ENCODE results near the gene MATCAP1.
A peak's percentile ranks its signal among the peaks of the same experiment; 100 is the strongest.

The MATCAP1 gene

DNA sequence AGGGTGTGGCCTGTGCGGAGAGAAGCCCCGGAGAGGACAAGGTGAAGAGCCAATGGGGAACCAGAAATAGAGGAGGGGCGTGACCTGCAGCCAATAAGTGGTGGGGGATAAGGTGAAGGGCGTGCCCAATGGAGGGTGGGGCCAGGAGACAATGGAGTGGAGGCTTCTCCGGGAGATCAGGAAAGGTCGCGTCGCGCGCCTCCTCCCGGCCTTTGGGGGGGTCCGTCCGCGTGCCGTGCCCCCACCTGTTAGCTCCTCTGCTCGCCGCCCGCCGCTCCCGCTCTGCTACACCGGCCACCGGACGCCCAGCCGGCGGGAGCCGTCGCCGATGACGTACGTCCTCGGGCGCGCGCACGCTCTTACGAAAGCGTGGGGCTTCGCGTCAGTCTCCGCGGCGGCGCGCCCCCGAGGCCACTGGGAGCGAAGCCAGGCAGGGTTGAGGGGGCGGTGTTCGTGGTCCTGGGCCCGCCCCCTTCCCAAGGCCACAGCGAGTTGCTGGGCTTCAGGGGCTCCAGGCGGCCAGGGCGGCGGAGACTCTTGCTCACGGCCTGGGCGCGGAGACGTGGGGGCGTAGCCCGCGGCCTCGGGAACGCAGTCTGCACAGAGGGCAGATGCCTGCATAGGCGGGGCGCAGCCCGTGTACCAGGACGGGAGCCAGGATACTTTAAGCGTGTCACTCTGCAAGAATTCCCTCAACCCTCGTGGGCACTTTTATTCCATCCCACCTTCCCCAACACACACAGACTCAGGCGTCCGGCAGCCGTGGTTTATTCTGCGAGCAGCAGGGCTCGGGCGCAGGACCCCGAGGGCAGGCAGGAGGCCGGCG is at the start of gene MATCAP1:
TSS of gene MATCAP1 (minus strand) at position 337 of the 826 bp plus-strand sequence. CDS start 3,353 bp downstream, outside the sequence.
- intact Hi-C loops (cut with DNase I): no loop called here
- peak; percentile 88 to 98 (median 95) for DNase-seq

DNA sequence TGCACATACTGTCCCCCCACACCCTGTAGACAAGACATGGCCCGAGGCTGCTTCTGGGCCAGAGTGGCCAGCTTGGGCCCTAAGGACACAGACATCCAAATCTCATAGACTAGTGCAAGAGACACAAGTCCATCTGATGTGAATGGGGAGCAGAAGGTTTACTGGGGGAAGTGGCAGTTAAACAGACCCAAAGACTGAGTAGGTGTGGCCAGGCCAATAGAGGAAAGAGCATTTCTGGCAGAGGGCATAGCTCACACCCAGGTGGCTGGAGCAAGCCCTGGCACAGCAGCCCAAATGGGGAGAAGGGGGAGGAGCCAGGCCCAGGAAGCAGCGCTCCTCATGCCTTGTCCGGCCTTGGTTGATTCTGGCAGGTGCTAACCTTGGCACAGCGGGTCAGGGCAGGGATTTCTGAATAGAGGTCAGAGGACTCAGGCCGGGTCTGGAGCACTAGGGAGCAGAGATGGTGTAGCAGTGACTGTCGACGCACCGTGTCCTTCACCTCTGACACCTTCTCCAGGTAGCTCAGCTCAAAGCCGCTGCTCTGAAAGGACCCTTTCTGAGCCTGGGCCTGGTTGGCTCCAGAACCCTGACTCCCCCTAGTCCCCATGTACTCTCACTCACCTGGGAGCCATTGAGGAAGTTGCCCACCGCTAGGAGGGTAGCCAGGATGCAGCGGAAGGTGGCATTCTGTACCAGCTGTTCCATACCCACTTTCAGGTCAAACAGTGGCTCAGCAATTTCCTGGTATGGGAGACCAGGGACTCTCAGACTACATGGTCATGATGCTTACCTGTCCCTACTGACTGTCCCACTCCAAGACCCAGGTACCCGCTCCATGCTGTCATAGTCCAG is 47.3 kb upstream of the MATCAP1 start:
- intact Hi-C loops (cut with DNase I): no loop called here
- DNase-seq: no peak

DNA sequence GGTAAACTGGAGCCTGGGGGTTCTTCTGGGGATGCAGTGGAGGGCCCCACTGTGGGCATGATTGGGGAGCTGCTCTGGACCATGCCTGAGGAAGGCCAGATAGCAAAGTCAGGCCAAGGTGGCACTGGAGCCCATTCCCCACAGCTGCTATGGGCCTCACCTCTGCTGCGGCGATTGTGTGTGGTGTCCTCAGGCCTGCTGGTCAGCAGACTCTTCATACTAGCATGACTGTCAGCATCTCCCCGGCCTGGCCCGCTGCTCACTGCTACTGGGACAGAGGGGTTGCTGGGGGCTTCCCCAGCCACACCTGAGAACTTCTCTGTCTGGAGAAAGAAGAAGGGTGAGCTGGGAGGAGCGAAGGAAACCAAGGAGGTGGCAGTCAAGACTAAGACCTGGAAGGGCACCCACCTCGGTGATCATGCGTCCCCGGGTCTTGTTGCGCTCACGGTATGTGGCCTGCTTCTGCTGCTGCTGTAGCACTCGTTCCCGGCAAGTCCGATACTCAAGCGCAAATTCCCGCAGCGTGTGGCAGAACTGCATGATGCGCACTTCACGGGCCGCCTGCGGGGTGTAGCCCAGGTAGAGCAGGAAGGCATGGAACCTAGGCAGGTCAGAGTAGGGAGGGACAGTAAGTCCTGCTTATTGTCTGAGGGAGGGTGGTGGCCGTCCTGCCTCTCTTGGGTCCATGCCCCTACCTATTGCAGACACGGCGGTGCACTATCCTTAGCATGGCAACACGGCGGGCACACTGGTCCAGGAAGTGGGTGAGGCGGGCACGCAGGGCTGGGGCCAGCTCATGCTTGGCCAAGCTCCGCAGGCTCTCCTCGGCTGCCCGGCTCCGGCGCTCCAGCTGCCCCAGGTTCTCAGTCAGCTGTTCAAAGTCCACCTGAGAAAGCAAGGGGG is 46.4 kb upstream of the MATCAP1 start:
- intact Hi-C loops (cut with DNase I): loop anchor here (5.0 kb wide), 1 partner anchor 38 kb away; the partner anchor contains the start of genes E2F4 and EXOC3L1
- DNase-seq: no peak

GRCh38 chr16:67228905-67229304 is 45.1 kb upstream of the MATCAP1 start:
- no peak for DNase-seq
- intact Hi-C loops (cut with DNase I): loop anchor here (5.0 kb wide), 1 partner anchor 37 kb away; the partner anchor contains the start of genes E2F4 and EXOC3L1

GRCh38 chr16:67228034-67228785 is 44.4 kb upstream of the MATCAP1 start:
- intact Hi-C loops (cut with DNase I): loop anchor here (5.0 kb wide), 1 partner anchor 36 kb away; the partner anchor contains the start of genes E2F4 and EXOC3L1
- DNase-seq: no peak

- intact Hi-C loops (cut with DNase I): loop anchor here (5.0 kb wide), 1 partner anchor 35 kb away; the partner anchor contains the start of genes E2F4 and EXOC3L1
- no peak for DNase-seq
Measured at GRCh38 chr16:67227567-67227921, 43.8 kb upstream of the MATCAP1 start.

GRCh38 chr16:67226804-67227566 is 43.2 kb upstream of the MATCAP1 start, which contains the start of gene TMEM208:
TMEM208 (plus strand) TSS chr16:67227130; CDS start chr16:67227219, 89 bp downstream.
- intact Hi-C loops (cut with DNase I): loop anchor here (5.0 kb wide), 1 partner anchor 35 kb away; the partner anchor contains the start of genes E2F4 and EXOC3L1
- peak; percentile 92 to 99 (median 96) for DNase-seq

DNA sequence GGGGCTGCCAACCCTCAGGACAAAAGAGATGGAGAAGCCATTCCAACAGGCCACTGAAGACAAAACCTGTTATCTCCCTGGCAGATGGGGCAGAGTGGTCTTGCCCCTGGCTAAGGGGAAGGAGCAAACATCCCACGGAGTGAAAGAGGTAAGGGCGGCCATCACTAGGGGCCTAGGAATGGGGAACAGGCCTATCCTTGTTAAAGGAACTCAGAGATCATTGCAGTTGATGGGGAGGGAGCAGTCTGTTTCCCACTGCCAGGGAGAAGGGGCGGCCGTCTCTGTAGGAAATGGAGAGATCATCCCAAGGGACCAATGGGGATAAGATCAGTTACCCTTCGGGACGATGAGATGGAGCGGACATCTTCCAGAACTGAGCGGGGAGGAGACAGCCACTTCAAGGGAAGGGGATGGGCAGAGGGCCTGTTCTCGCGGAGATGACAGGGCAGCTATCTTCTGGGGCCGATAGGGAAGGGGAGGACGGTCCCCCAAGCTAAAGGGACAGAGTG is 42.6 kb upstream of the MATCAP1 start:
- DNase-seq: no peak
- intact Hi-C loops (cut with DNase I): loop anchor here (5.0 kb wide), 1 partner anchor 34 kb away; the partner anchor contains the start of genes E2F4 and EXOC3L1

DNA sequence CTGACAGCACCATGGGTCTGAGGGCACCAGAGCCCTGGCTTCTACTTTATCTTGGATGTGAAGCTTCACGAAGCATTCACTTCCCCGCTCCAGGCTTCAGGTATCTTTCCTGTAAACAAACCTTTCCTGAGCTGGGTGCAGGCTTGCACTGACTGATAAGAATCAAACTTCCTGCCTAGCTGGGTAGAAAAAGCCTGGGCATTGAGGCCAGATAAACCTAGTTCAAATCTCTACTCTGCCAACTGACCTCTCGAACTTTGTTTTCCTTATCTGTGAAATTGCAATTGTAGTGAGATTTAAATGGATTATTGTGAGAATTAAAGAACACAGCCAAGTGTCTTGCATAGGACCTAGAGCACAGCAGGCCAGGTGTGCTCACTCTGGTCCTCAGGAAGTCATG is 40.2 kb upstream of the MATCAP1 start:
- DNase-seq: no peak
- intact Hi-C loops (cut with DNase I): no loop called here

DNA sequence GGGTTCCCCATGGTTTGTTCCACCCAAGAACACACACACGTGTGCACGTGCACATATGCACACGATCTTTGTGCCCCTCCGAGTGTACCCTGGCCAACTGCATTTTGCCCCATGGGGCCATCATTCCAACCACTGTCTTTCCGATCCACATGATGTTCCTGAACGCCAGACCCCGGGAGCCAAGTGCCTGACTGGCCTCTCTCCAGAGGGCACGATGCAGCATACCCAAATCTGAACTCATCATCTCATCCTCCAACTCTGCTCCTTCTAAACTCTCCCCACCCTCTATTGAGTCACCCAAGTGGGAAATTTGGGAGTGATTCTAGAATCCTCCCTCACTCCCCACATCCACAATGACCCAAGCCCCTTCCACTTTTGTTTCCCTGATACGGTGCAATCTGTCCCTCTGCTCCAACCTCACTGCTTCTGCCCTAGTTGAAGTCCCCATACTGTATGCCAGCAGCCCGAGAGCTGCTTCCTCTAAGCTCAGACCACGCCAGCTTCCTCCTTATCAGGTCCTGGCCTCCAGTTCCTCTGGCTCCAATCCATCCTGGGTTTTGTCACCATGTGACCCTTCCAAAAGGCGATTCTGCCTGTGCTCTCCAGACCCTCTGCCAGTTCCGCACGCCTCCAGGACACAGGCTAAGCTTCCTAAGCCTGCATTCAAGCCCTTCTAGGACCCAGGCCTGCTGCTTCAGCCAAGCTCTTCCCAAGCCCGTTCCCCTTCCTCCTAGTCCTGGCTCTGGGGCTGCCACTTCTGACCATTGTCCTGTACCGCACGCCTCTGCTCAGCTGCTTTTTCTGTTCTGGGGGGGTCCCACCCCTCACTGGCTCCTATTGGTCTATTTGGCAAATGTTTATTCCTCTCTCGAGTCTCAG is 33.1 kb upstream of the MATCAP1 start:
- DNase-seq: peak in 7 of 42 donors; percentile 31 to 57 (median 42)
- intact Hi-C loops (cut with DNase I): no loop called here

- DNase-seq: no peak
- intact Hi-C loops (cut with DNase I): no loop called here
Measured at GRCh38 chr16:67215706-67216105, 31.9 kb upstream of the MATCAP1 start.

DNA sequence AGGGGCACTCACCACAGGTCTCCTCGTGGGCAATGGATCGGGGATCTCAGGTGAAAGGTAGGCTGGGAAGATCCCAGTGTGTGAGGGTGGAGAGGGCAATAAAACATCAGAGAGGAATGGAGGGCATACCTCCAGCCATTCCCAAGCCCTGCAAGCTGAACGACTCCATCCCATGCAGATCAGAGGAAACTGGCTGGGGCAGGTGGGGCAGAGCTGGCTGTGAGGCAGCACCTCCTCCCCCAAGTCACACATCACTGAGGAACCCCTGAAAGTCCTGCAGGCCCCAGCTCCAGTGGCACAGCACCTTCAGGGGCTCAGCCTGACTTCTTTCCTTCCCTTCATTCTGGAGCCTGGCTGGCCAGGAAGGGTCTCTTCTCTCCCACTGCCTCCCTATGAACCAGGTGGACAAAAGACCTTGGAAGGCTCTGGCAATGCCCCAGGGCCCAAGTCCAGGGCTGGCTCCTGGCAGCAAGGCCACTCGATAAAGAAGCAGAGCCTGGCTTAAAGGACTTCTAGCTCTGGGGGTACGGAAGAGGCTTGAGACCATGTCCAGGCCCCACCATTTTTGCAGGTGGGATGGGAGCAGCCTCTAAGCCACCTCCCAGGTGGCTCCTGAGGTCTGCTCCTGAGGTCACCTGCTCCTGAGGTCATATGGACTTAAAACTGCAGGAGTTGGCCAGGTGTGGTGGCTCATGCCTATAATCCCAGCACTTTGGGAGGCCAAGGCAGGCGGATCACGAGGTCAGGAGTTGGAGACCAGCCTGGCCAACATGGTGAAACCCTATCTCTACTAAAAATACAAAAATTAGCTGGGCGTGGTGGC is 29.6 kb upstream of the MATCAP1 start:
- no peak for DNase-seq
- intact Hi-C loops (cut with DNase I): no loop called here

- DNase-seq: no peak
- intact Hi-C loops (cut with DNase I): no loop called here
Measured at GRCh38 chr16:67212766-67213165, 29.0 kb upstream of the MATCAP1 start.

GRCh38 chr16:67211674-67212073 is 27.9 kb upstream of the MATCAP1 start:
- DNase-seq: peak in 30 of 42 donors; percentile 14 to 79 (median 48)
- intact Hi-C loops (cut with DNase I): no loop called here
